Jurkat, Clone E6-1 (cell line): ENCODE measurements around the gene RAB27B. TPM values are rescaled to one million over a fixed set of nuclear protein-coding genes. Genes with fewer than 3 reads are reported as not detected.
"Not testable (repeated sequence)": the region's sequence is repeated elsewhere in the genome, so short reads cannot be mapped to it uniquely, and the experiment has no call there.

Experiments
- DNase-seq: peaks from one replicate; pipeline ENCODE4 v3.0.0-alpha.2; 2011; ENCODE audit warnings: low read depth, low spot score
- H3K4me3 ChIP-seq: 2 replicates; pipeline ENCODE4 v1.5.1; 2011; ENCODE audit warnings: mild to moderate bottlenecking, low read length, control low read depth, moderate library complexity
- polyA plus RNA-seq: library from polyadenylated mRNA; unstranded; fragments of >200 nt; gene quantifications from one replicate; pipeline ENCODE4 v1.2.1, GENCODE V29; 2012; ENCODE audit warnings: missing spikeins; ENCODE audit not compliant: insufficient read length, insufficient read depth

The RAB27B gene, protein sequence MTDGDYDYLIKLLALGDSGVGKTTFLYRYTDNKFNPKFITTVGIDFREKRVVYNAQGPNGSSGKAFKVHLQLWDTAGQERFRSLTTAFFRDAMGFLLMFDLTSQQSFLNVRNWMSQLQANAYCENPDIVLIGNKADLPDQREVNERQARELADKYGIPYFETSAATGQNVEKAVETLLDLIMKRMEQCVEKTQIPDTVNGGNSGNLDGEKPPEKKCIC
- polyA plus RNA-seq = not detected

GRCh38 chr18:54828281-54828881 lies at the start of gene RAB27B:
TSS of gene RAB27B (plus strand) at chr18:54828477. CDS start at chr18:54877586, 49,109 bp downstream.
- peak within 1 kb of the TSS; percentile 17 for H3K4me3 ChIP-seq
- peak; percentile 12 for DNase-seq

DNA sequence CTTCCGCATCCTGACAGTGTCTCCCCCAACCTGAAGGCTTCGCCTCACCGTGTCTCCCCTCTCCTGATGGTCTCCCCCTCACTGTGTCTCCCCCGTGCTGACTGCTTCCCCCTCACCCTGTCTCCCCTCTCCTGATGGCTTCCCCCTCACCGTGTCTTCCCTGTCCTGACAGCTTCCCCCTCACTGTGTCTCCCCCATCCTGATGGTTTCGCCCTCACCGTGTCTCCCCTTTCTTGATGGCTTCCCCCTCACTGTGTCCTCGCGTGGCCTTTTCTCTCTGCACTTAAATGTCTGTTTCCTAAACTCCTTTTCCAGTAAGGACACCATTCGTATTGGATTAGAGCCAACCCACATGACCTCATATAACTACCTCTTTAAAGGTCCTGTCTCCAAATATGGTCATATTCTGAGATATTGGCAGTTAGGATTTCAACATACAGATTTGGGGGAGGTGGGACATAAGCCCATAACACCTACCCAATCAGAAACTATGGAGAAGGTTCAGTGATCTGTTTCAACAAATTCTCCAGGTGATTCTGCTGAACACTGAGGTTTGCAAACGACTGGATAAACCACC lies 47.9 kb upstream of the RAB27B start:
- DNase-seq = no peak

GRCh38 chr18:54780970-54781369 lies 47.3 kb upstream of the RAB27B start:
- H3K4me3 ChIP-seq = no peak overlapping the region
- no peak for DNase-seq

More for the DNA sequence above, 47.9 kb upstream of the RAB27B start:
- no peak overlapping the region for H3K4me3 ChIP-seq

DNA sequence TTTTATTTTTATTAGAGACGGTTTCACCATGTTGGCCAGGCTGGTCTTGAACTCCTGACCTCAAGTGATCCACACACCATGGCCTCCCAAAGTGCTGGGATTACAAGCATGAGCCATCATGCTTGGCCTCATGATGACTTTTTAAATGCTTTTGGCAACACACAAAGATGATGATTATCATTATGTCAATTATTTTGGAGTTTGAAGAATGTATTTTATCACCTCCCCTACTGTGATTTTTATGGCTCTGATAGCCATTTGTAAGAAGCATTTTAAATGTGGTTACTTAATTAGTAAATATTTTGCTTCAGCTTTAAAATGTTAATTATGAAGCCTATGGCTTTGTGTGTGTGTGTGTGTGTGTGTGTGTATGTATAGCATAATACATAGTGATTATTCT lies 45.1 kb upstream of the RAB27B start:
- DNase-seq = no peak
- no peak overlapping the region for H3K4me3 ChIP-seq

GRCh38 chr18:54786206-54786605 lies 42.1 kb upstream of the RAB27B start:
- no peak overlapping the region for H3K4me3 ChIP-seq

DNA sequence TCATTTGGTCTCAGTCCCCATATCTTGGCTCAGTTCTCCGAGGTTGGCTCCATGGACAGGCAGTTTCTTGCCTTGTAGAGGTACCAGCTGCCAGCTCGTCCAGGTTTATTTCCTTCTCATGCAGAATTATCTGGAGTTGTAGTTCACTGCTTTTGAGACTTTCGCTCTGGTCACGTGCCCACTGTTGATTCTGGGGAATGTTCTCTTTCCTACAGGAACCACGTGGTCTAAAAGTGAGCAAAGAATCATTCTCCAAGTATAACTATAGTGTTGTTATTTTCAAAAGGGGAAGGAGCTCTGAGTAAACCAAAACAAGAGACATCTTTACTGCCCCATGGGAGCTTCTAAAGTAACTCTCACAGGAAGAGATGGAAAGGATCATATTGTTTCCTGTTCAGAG lies 41.2 kb upstream of the RAB27B start:
- no peak for DNase-seq
- no peak overlapping the region for H3K4me3 ChIP-seq

More at GRCh38 chr18:54786206-54786605, 42.1 kb upstream of the RAB27B start:
- no peak for DNase-seq

- no peak overlapping the region for H3K4me3 ChIP-seq
- DNase-seq = no peak
These were observed 40.7 kb upstream of the RAB27B start for GRCh38 chr18:54787616-54788015.

DNA sequence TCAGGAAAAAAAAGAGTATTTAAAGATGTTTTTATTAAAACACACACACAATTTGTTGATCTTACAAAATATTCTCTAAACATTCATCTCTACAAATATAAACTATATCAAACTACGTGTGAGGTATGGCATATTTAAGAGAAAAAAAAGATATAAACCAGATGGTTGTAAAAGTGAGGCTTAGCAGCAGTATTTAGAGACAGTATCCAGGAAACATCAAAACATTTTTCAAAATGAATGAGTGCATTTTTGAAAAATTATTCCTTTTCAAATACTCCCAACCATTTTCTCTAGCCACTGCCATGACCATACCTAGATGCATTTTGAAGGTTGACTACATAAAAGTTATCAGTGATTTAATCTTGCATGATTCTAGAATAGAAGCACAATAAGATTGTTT lies 38.2 kb upstream of the RAB27B start:
- DNase-seq = no peak
- no peak overlapping the region for H3K4me3 ChIP-seq

GRCh38 chr18:54791657-54792056 lies 36.6 kb upstream of the RAB27B start:
- no peak overlapping the region for H3K4me3 ChIP-seq
- DNase-seq = no peak

DNA sequence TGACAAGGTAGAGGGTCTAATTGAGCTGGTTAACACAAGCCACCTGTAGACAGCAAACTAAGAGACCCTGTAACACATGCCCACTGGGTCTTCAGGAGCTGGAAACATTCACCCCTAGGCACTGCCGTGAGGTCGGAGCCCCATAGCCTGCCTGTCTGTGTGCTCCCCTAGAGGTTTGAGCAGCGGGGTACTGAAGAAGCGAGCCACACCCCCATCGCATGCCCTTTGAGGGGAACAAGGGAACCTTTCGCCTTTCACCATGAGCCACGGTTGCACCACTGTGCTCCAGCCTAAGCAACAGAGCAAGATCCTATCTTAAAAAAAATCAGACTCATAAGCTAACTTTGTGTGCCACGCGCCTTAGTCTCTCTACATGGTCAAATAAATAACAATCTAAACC lies 36.2 kb upstream of the RAB27B start:
- no peak for DNase-seq
- H3K4me3 ChIP-seq = no peak overlapping the region

GRCh38 chr18:54794823-54795222 lies 33.5 kb upstream of the RAB27B start:
- no peak overlapping the region for H3K4me3 ChIP-seq
- DNase-seq = no peak

DNA sequence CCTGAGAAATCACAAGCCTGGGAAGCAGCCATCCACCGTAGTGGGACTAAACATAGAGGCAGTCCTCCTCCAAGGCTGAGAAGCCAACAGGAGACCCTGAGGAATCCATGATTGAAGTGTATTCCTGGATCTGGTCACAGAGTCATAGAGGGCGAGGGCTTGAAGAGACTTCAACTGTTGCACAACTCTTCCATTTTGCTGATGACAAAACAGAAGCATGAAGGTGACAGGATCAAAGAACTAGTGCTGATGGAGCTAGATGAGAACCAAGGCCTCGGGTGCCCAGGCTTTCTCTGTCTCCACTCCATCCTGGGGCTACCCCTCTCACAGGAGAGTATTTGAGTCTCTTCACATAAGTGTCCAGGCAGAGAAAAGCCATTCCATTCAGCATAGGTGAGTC lies 30.1 kb upstream of the RAB27B start:
- H3K4me3 ChIP-seq = no peak overlapping the region
- no peak for DNase-seq

- no peak overlapping the region for H3K4me3 ChIP-seq
- no peak for DNase-seq
These were observed 26.9 kb upstream of the RAB27B start for GRCh38 chr18:54801374-54801773.

GRCh38 chr18:54802178-54802577 lies 26.1 kb upstream of the RAB27B start:
- DNase-seq = no peak
- H3K4me3 ChIP-seq = no peak overlapping the region

GRCh38 chr18:54802686-54803395 lies 25.4 kb upstream of the RAB27B start:
- DNase-seq = no peak
- H3K4me3 ChIP-seq = no peak overlapping the region

GRCh38 chr18:54805571-54806334 lies 22.5 kb upstream of the RAB27B start:
- no peak overlapping the region for H3K4me3 ChIP-seq
- DNase-seq = peak; percentile 14

- no peak overlapping the region for H3K4me3 ChIP-seq
- no peak for DNase-seq
These were observed 21.8 kb upstream of the RAB27B start for GRCh38 chr18:54806526-54806925.

- DNase-seq = no peak
- H3K4me3 ChIP-seq = no peak overlapping the region
These were observed 21.0 kb upstream of the RAB27B start for GRCh38 chr18:54807303-54807702.

- DNase-seq = not testable (repeated sequence)
These were observed 17.6 kb upstream of the RAB27B start for GRCh38 chr18:54810662-54811061.

More at GRCh38 chr18:54810662-54811061, 17.6 kb upstream of the RAB27B start:
- not testable (repeated sequence) for H3K4me3 ChIP-seq
